Measurements from ENCODE around the gene RBM17.
"Not testable (repeated sequence)": the region's sequence is repeated elsewhere in the genome, so short reads cannot be mapped to it uniquely, and the experiment has no call there.

RBM17 gene

GRCh38 chr10:6136215-6137201 lies 47.7 kb downstream of the RBM17 start:
- peak; percentile 37 for DNase-seq (ENCODE audit: low spot score)

- no peak for DNase-seq (ENCODE audit: low spot score)
Measured at GRCh38 chr10:6138456-6138855, 49.6 kb downstream of the RBM17 start.

GRCh38 chr10:6139470-6139869 lies 50.6 kb downstream of the RBM17 start:
- DNase-seq (ENCODE audit: low spot score) = no peak

GRCh38 chr10:6140141-6140841 lies 51.5 kb downstream of the RBM17 start:
- peak; percentile 34 for DNase-seq (ENCODE audit: low spot score)

- DNase-seq (ENCODE audit: low spot score) = no peak
Measured at GRCh38 chr10:6140965-6141295, 52.1 kb downstream of the RBM17 start.

- DNase-seq (ENCODE audit: low spot score) = peak; percentile 47
Measured at GRCh38 chr10:6141296-6142151, 52.7 kb downstream of the RBM17 start.

- DNase-seq (ENCODE audit: low spot score) = not testable (repeated sequence)
Measured at GRCh38 chr10:6142186-6142585, 53.4 kb downstream of the RBM17 start.

- no peak for DNase-seq (ENCODE audit: low spot score)
Measured at GRCh38 chr10:6142644-6143043, 53.8 kb downstream of the RBM17 start.

- DNase-seq (ENCODE audit: low spot score) = no peak
Measured at GRCh38 chr10:6143181-6143580, 54.3 kb downstream of the RBM17 start.

- peak; percentile 83 for DNase-seq (ENCODE audit: low spot score)
Measured at GRCh38 chr10:6144406-6145165, 55.8 kb downstream of the RBM17 start.

GRCh38 chr10:6145166-6145987 lies 56.5 kb downstream of the RBM17 start:
- no peak for DNase-seq (ENCODE audit: low spot score)

GRCh38 chr10:6146013-6146785 lies 57.4 kb downstream of the RBM17 start:
- DNase-seq (ENCODE audit: low spot score) = no peak

GRCh38 chr10:6146921-6147320 lies 58.1 kb downstream of the RBM17 start:
- no peak for DNase-seq (ENCODE audit: low spot score)

GRCh38 chr10:6148251-6148701 lies 59.4 kb downstream of the RBM17 start:
- DNase-seq (ENCODE audit: low spot score) = no peak

GRCh38 chr10:6148908-6149307 lies 60.1 kb downstream of the RBM17 start:
- peak; percentile 40 for DNase-seq (ENCODE audit: low spot score)

- peak; percentile 63 for DNase-seq (ENCODE audit: low spot score)
Measured at GRCh38 chr10:6151087-6151977, 62.5 kb downstream of the RBM17 start.

GRCh38 chr10:6153845-6154244 lies 65.0 kb downstream of the RBM17 start:
- DNase-seq (ENCODE audit: low spot score) = no peak

GRCh38 chr10:6154566-6154965 lies 65.7 kb downstream of the RBM17 start:
- DNase-seq (ENCODE audit: low spot score) = no peak

GRCh38 chr10:6158276-6158675 lies 69.4 kb downstream of the RBM17 start:
- no peak for DNase-seq (ENCODE audit: low spot score)

Measured in CD4-positive, alpha-beta T cell treated with Interleukin-15 for 4 hours (primary cell).